ENCODE measurements around the gene SUCLG1. TPM values are rescaled to one million over a fixed set of nuclear protein-coding genes. Genes with fewer than 3 reads are reported as not detected.

The SUCLG1 gene
- total and polyA plus RNA-seq, 2 of the 4 experiments (the other 2 are of a cell fraction): 50.5 to 52.7 TPM

GRCh38 chr2:84389794-84390193, 69.3 kb downstream of the SUCLG1 start:
- Histone ChIP-seq H3K14ac (replicated peaks; ENCODE audit: low read depth, low read length) (no peak overlapping the region), H2BK15ac (ENCODE audit: low read depth, low read length) (no peak overlapping the region), H3K9ac (ENCODE audit: low read depth, low read length) (no peak overlapping the region), H3K4me1 (ENCODE audit: control insufficient read depth, insufficient read depth, low read length) (peaks cover 5% of the 10 kb centered on the region), H3K27me3 (ENCODE audit: control insufficient read depth, insufficient read depth, low read length) (peaks cover 3% of the 10 kb centered on the region; the same call in 1 of the 2 replicates), H4K91ac (ENCODE audit: insufficient read depth, low read depth, low read length) (no peak overlapping the region), H3K56ac (ENCODE audit: extremely low read depth, insufficient read depth, low read length) (no peak overlapping the region), H3K4ac (ENCODE audit: low read depth, low read length) (no peak overlapping the region), H2BK120ac (ENCODE audit: low read depth, low read length) (no peak overlapping the region), H4K20me1 (ENCODE audit: insufficient read depth, low read length) (no peaks in the 10 kb centered on the region), H3K4me3 (ENCODE audit: insufficient read depth, low read depth, low read length) (no peak overlapping the region), H2AK9ac (replicated peaks; ENCODE audit: low read depth, low read length, poor library complexity) (no peak overlapping the region), H3K9me1 (ENCODE audit: insufficient read depth, low read length) (peaks cover 4% of the 10 kb centered on the region; the same call in 1 of the 2 replicates), H2AFZ (replicated peaks; ENCODE audit: low read length, poor library complexity) (no peak overlapping the region), H3K9me3 (ENCODE audit: control insufficient read depth, insufficient read depth, low read length) (no peaks in the 10 kb centered on the region), H3K18ac (ENCODE audit: low read depth, low read length) (no peak overlapping the region), H4K8ac (ENCODE audit: low read depth in 2 of 2, low read length in 2 of 2) (no peak overlapping the region), H3K27ac (ENCODE audit: insufficient read depth, low read length) (no peak overlapping the region), H3K36me3 (ENCODE audit: control insufficient read depth, insufficient read depth, low read length) (no peaks in the 10 kb centered on the region), H3K79me1 (ENCODE audit: low read depth in 1 of 2, low read length in 2 of 2) (no peaks in the 10 kb centered on the region), H2BK5ac (ENCODE audit: low read depth, low read length, poor library complexity, severe bottlenecking) (no peak overlapping the region), H2BK20ac (ENCODE audit: low read depth, low read length) (no peak overlapping the region), H3K23ac (ENCODE audit: low read depth, low read length) (no peak overlapping the region), H4K5ac (ENCODE audit: low read depth, low read length) (no peak overlapping the region), H3K4me2 (ENCODE audit: low read depth, low read length) (no peak overlapping the region), H2AK5ac (ENCODE audit: low read depth, low read length) (no peak overlapping the region)
- dilution Hi-C loops (cut with HindIII; ENCODE audit: low sequenced_read_pairs, unreplicated experiment) (no loop called here), in situ Hi-C loops (cut with MboI; ENCODE audit: low sequenced_read_pairs) (no loop called here), intact Hi-C loops (cut with micrococcal nuclease) (loop anchor here (5.0 kb wide), 1 partner anchor 57 kb away; no protein-coding TSS in a partner anchor)
- DNase-seq (no peak), ATAC-seq (ENCODE audit: low read depth) (no peak)
- BruUV-seq (replicated peaks): no TSS peak
- WGBS, 2 experiments (ENCODE audit: extremely low coverage in 2 of 2, insufficient read length in 1 of 2): no CpG with 5 or more reads among the region's 1 CpG
- ChIA-PET POLR2A (ENCODE audit: unreplicated experiment) (no interaction called here), CTCF (no interaction called here)
- no peak for TF ChIP-seq MAFK (IDR thresholded peaks at IDR 0.05; ENCODE audit: low read depth, low read length)

All from IMR-90 (cell line).